GM12891 (cell line): ENCODE measurements around the gene PITX2.

Experiments
- DNase-seq: peaks from one replicate; pipeline ENCODE4 v3.0.0; 2011; ENCODE audit warnings: low spot score; ENCODE audit not compliant: insufficient read length
- FAIRE-seq: peaks from 2 replicates; lab custom pipeline; 2011; peaks lifted over from hg19 to GRCh38; lab: Jason Lieb, UNC
- PAX5 ChIP-seq: IDR thresholded peaks from 2 replicates; pipeline ENCODE4 v1.6.1; 2011; ENCODE audit warnings: low read length, moderate library complexity, mild to moderate bottlenecking; ENCODE audit not compliant: insufficient read depth, severe bottlenecking
- POLR2A ChIP-seq: IDR thresholded peaks from 2 replicates; pipeline ENCODE4 v1.6.1; 2011; ENCODE audit warnings: low read depth, low read length, control low read depth
- POLR2AphosphoS5 ChIP-seq: IDR thresholded peaks from 2 replicates; pipeline ENCODE4 v1.6.1; 2011; ENCODE audit warnings: low read depth, low read length, control low read depth
- POU2F2 ChIP-seq: IDR thresholded peaks from 2 replicates; pipeline ENCODE4 v1.6.1; 2011; ENCODE audit warnings: low read depth, mild to moderate bottlenecking, control low read depth, low read length, moderate library complexity
- SPI1 ChIP-seq: IDR thresholded peaks from 2 replicates; pipeline ENCODE4 v1.6.1; 2011; ENCODE audit warnings: low read depth, low read length, control low read depth
- TAF1 ChIP-seq: IDR thresholded peaks from 2 replicates; pipeline ENCODE4 v1.6.1; 2011; ENCODE audit warnings: low read depth, low read length, control low read depth

Gene PITX2

GRCh38 chr4:110636171-110636679 is 13.3 kb upstream of the PITX2 start:
- DNase-seq (no peak), FAIRE-seq (no peak)
- no peak for TF ChIP-seq POU2F2
- no peak for TF ChIP-seq TAF1
- TF ChIP-seq POLR2AphosphoS5: no peak
- no peak for TF ChIP-seq PAX5
- TF ChIP-seq SPI1: no peak
- TF ChIP-seq POLR2A: no peak

DNA sequence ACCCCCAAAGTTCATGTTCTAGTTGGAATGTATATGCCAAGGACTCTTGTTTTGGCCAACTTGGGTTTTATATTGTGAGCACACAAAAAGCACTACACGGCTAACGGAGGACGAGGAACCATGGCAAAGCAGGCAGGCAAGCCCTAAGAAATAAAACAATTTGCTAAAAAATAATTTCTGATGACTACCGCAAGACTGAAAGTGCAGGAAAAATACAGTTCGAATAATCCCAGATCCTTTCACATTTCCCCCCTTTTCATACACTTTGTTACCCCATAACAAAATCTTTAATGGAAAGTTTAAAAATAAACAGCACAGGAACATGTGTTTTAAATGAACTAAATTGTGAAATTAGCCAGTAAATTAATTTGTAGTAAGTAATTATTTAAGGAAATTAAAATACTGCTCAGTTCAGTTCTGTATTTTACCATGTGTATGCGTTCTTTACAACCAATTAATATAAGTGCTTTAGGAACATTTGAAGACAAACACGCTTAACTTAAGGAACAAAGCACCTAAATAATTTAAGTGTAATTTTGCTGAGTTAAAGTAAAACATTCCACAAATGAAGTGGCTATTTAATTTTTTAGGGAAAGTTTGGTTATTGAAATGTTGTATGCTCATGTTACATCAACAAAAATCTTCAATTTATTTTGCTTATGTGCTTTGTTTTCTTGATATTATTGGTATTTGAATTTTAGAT is 12.4 kb upstream of the PITX2 start:
- TF ChIP-seq POU2F2: no peak
- TF ChIP-seq POLR2A: no peak
- no peak for TF ChIP-seq POLR2AphosphoS5
- DNase-seq: no peak

DNA sequence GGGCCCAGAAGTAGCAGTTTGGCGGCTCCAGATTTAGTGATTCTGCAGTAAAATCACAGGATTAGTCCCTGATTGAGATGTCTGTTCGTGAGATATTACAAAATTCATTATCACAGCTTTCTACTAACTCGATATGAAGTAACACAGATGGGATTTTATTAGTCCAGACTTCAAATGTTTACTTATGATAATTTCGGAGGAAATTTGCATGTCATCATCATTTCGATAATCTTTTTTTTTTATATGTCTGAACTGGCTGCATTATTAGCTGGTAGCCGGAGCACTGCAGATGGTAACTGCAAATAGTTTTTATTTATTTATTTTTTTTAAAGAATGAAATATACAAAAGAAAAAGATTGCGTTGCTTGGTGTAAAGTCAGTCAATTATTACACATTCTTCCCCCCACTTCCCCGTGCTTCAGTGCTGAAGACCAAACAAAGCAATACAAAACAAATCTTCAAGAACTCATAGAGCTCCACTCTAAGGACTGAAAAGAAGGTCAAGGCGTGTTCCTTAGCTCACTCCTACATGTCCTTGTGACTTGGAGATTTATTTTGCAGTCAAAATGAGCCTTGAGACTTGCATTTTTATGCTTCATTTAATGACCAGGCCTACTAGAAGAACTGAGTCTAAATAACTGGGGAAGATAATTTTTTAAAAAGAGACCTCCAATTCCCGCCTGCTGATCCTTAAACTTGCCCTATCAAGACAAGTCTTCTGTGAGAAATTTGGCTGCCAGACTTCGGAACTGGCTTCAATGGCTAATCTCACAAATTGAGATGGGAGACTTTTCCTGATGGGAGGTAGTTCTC is 11.7 kb upstream of the PITX2 start:
- TF ChIP-seq POLR2AphosphoS5: no peak
- TF ChIP-seq PAX5: no peak
- no peak for TF ChIP-seq POLR2A
- TF ChIP-seq SPI1: no peak
- TF ChIP-seq POU2F2: no peak
- TF ChIP-seq TAF1: no peak
- FAIRE-seq (no peak), DNase-seq (no peak)

More for the DNA sequence above, 12.4 kb upstream of the PITX2 start:
- no peak for FAIRE-seq

DNA sequence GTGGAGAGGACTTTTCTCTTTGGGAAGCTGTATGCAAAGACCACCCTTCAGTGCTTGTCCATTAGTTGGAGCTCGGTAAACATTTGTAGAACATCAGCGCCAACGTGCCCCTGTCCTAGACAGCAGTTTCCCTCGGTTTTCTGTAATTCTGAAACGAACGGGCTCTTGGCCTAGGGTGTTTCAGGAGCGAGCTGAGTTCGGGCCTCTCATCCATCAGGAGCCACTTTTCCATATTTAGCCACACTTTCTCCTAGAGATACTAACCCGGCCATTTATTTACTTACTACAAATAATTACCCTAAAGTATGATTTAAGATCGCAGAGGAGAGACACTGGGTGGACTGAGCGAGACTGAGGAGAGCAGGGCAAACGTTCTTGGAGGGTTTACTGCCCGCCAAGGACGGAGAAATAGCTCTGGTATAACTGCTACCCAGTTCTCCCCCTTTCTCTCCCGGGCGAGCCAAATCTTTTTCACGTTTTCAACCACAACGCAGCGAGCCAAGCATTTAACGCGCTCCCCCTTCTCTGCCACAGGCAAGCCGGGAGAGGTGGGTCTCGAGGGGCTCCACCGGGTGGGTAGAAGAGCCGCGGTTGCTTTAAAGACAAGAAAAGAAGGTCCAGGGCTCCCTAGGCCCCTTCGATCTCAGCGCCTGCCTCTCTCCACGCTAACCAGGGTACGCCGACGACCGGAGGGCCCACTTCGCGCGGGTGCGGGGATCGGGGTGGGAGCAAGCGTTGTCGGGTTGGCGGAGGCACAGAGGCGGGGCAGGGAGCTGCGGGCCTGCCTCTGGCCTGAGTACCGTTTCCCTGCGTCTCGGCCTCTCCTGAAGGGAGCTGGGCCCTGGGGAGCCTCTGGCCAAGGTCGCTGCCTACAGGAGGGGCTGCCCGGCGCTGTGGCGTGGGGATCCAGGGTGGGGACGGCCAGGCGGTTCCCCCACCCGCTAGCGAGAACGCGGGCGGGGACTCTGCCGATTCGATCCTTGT is 10.8 kb upstream of the PITX2 start:
- TF ChIP-seq POLR2AphosphoS5 (no peak), POLR2A (no peak), POU2F2 (no peak), PAX5 (no peak), TAF1 (no peak), SPI1 (no peak)
- FAIRE-seq: no peak
- no peak for DNase-seq

DNA sequence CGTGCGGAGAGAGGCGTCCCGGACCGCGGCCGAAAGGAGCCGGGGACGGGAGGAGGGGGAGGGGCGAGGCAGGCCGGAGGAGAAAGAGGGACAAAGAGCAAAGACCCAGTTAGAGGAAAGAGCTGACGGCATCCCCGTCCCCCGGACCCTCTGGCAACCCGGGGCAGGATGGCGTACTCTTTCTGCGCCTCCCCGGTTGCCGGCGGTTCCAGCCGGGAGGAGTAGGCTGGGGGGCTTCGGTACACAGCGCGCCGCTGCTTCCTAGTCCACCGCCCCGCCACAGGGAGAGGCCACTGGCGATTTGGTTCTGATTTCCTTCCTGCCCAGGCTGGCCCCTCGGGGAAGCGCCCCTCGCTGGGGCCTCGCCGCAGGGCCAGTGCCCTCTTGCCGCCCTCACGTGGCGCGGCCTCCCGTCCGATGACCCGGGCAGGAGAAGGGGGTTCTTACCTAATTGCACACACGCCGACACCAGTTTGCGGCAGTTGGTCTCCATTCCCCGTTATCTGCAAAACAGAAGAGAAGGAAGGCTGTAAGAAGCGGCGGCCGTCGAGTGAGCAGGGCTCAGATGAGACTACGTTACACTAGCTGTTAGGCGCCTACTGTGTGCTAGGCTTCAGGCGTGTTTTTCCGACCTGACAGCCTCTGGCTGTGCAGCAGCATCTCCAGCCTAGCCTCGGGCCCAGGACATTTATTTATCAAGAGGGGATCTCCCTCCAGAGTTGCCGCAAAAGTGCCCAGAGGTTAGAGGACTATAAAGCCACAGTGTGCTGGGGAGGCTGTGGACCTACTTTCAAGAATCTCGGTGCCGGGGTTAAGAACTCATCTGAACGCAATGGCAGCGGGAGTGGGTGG is 9.9 kb upstream of the PITX2 start:
- FAIRE-seq (no peak), DNase-seq (no peak)
- no peak for TF ChIP-seq POLR2AphosphoS5

- FAIRE-seq (peak; percentile 96), DNase-seq (peak; percentile 81)
- TF ChIP-seq PAX5 (peak; percentile 31), SPI1 (no peak), TAF1 (no peak), POLR2A (no peak), POU2F2 (no peak), POLR2AphosphoS5 (no peak)
These were observed 9.0 kb upstream of the PITX2 start for GRCh38 chr4:110631584-110632505.

- no peak for FAIRE-seq
- DNase-seq: no peak
- no peak for TF ChIP-seq TAF1
- no peak for TF ChIP-seq POLR2AphosphoS5
- no peak for TF ChIP-seq POU2F2
- no peak for TF ChIP-seq PAX5
- TF ChIP-seq SPI1: no peak
- TF ChIP-seq POLR2A: no peak
These were observed 8.0 kb upstream of the PITX2 start for GRCh38 chr4:110630688-110631402.
